Measurements from ENCODE around the gene PDE11A.

Gene PDE11A

GRCh38 chr2:177921726-177922125, 150.9 kb downstream of the PDE11A start:
- no peak for DNase-seq

GRCh38 chr2:177917169-177917568, 155.4 kb downstream of the PDE11A start:
- no peak for DNase-seq

GRCh38 chr2:177916342-177916741, 156.2 kb downstream of the PDE11A start:
- no peak for DNase-seq

- DNase-seq: no peak
Measured at GRCh38 chr2:177914247-177914646, 158.3 kb downstream of the PDE11A start.

GRCh38 chr2:177909962-177910361, 162.6 kb downstream of the PDE11A start:
- no peak for DNase-seq

GRCh38 chr2:177908824-177909223, 163.8 kb downstream of the PDE11A start:
- DNase-seq: no peak

- no peak for DNase-seq
Measured at GRCh38 chr2:177908182-177908581, 164.4 kb downstream of the PDE11A start.

GRCh38 chr2:177906041-177906718, 166.4 kb downstream of the PDE11A start:
- peak; percentile 39 for DNase-seq

GRCh38 chr2:177905640-177906039, 166.9 kb downstream of the PDE11A start:
- no peak for DNase-seq

GRCh38 chr2:177902395-177903163, 170.0 kb downstream of the PDE11A start:
- no peak for DNase-seq

- DNase-seq: no peak
Measured at GRCh38 chr2:177900082-177900481, 172.5 kb downstream of the PDE11A start.

GRCh38 chr2:177897278-177897677, 175.3 kb downstream of the PDE11A start:
- no peak for DNase-seq

- DNase-seq: no peak
Measured at GRCh38 chr2:177896587-177896986, 176.0 kb downstream of the PDE11A start.

GRCh38 chr2:177894546-177894945, 178.0 kb downstream of the PDE11A start:
- no peak for DNase-seq

GRCh38 chr2:177893880-177894279, 178.7 kb downstream of the PDE11A start:
- DNase-seq: no peak

- DNase-seq: no peak
Measured at GRCh38 chr2:177891533-177891932, 181.0 kb downstream of the PDE11A start.

GRCh38 chr2:177889818-177890460, 182.6 kb downstream of the PDE11A start:
- DNase-seq: no peak

- DNase-seq: no peak
Measured at GRCh38 chr2:177888581-177888980, 184.0 kb downstream of the PDE11A start.

- no peak for DNase-seq
Measured at GRCh38 chr2:177887722-177888121, 184.9 kb downstream of the PDE11A start.

GRCh38 chr2:177886824-177887223, 185.8 kb downstream of the PDE11A start:
- no peak for DNase-seq

- DNase-seq: no peak
Measured at GRCh38 chr2:177885828-177886466, 186.6 kb downstream of the PDE11A start.

GRCh38 chr2:177883177-177883576, 189.4 kb downstream of the PDE11A start:
- no peak for DNase-seq

- DNase-seq: no peak
Measured at GRCh38 chr2:177882501-177882900, 190.1 kb downstream of the PDE11A start.
